HG02840 (cell line): ENCODE measurements around the gene RBM41.

Source experiments
- ATAC-seq: cut with Tn5 transposase; IDR thresholded peaks from one replicate; pipeline ENCODE4 v1.9.1; 2021; ENCODE audit warnings: mild to moderate bottlenecking, moderate library complexity, moderate number of reproducible peaks; ENCODE audit not compliant: unreplicated experiment, low FRiP score

RBM41 gene

DNA sequence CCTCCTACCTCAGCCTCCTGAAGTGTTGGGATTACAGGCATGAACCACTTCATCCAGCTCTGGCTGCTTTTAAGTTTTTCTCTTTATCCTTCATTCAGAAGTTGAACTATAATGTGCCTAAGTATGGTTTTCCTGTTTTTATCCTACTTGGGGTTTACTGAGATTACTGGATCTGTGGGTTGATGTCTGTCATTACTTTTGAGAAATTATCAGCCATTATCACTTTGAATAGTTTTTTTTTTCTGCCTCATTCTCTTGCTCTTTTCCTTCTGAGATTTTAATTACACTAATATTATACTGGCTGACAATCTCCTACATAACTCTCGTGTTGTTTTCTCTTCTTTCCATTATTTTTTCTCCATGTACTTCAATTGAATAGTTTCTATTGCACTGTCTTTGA is 71.0 kb downstream of the RBM41 start:
- ATAC-seq: no peak

DNA sequence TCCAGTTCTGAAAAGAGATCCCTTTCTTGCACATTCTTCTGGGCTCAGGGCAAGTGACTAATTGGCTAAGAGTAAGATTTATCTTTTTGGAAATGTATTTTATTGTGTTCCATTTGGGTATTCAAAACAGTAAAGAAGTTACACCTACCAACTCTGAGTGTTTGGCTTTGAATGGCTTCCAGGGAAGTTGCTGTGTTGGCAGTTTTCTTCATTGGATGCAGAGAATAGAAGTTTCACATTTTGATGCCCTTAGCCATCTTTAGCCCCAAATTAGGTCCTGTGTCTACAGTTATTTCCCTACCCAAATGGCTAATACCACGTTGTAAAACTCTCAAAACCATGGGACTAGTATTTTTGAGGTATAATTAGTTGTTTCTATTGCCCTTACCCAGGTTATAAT is 88.9 kb downstream of the RBM41 start:
- ATAC-seq: no peak

DNA sequence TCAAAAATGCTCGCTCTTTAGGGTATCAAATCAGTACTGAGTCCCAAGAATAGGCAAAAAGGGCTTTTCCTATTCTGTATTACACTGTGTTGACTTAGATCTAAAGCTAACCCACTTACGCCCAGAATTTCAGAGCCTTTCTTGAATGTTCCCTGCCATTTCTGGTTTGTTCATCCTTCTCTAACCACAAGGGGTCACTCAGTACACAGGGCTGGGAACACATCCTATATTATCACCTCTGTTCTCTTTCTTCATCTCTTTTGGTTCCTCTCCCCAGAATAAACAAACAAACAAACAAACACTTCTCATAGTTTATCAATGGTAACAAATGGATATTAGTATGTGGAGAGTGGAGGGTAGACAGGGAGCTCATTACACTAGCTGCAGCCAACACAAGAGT is 93.1 kb downstream of the RBM41 start:
- no peak for ATAC-seq

DNA sequence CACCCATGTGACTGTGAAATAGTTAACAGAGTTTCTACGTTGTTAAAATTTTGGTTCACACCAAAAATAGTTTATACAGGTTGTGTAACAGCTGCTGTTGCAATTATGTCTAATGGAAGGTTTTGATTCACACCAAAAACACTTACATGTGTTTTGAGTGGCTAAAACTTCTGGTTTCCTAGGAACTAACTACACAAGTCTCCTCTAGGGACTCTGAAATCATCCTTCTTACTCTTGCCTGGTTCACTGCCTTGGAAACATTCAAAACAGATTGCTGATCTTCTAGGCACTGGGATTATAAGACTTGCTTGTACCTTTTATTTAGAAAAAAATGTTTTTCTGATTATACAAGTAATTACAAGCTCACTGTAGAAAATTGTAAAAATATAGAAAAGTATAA is 103.7 kb downstream of the RBM41 start:
- no peak for ATAC-seq
